Skeletal muscle tissue (tissue), 4 donors: ENCODE measurements around the gene WNK4. TPM values are rescaled to one million over a fixed set of nuclear protein-coding genes. Genes with fewer than 3 reads are reported as not detected.

Experiments used
- H3K27ac ChIP-seq: one replicate; pipeline ENCODE4 v1.7.0; 2013; ENCODE audit warnings: mild to moderate bottlenecking, low read depth, low read length, inconsistent platforms
- H3K27me3 ChIP-seq, 3 donors: one replicate each; pipeline ENCODE4 v1.7.0; 2013; ENCODE audit warnings: low read length in 3 of 3; ENCODE audit not compliant: control insufficient read depth in 3 of 3, insufficient read depth in 3 of 3
- H3K36me3 ChIP-seq, 3 donors: one replicate each; pipeline ENCODE4 v1.7.0; 2013; ENCODE audit warnings: low read length in 3 of 3; ENCODE audit not compliant: control insufficient read depth in 3 of 3, insufficient read depth in 3 of 3
- H3K4me1 ChIP-seq, 3 donors: one replicate each; pipeline ENCODE4 v1.7.0; 2013; ENCODE audit warnings: low read length in 3 of 3, mild to moderate bottlenecking in 3 of 3; ENCODE audit not compliant: control insufficient read depth in 3 of 3, insufficient read depth in 3 of 3
- H3K4me3 ChIP-seq, 3 donors: one replicate each; pipeline ENCODE4 v1.7.0; 2013; ENCODE audit warnings: low read length in 3 of 3
- H3K9ac ChIP-seq, 3 donors: one replicate each; pipeline ENCODE4 v1.7.0; 2013; ENCODE audit warnings: low read length in 3 of 3, mild to moderate bottlenecking in 3 of 3, moderate library complexity in 2 of 3, low read depth in 1 of 3
- H3K9me3 ChIP-seq, 3 donors: one replicate each; pipeline ENCODE4 v1.7.0; 2013; ENCODE audit warnings: low read length in 3 of 3; ENCODE audit not compliant: control insufficient read depth in 3 of 3
- total RNA-seq: library from RNA; depleted of rRNA; stranded (reverse); fragments of >200 nt; gene quantifications from one replicate; pipeline ENCODE4 v1.2.3, GENCODE V29; 2014
- donor health status: Osteomylitis.

Gene WNK4
- total RNA-seq, 1 donor from 2014 or later, result not detected

DNA sequence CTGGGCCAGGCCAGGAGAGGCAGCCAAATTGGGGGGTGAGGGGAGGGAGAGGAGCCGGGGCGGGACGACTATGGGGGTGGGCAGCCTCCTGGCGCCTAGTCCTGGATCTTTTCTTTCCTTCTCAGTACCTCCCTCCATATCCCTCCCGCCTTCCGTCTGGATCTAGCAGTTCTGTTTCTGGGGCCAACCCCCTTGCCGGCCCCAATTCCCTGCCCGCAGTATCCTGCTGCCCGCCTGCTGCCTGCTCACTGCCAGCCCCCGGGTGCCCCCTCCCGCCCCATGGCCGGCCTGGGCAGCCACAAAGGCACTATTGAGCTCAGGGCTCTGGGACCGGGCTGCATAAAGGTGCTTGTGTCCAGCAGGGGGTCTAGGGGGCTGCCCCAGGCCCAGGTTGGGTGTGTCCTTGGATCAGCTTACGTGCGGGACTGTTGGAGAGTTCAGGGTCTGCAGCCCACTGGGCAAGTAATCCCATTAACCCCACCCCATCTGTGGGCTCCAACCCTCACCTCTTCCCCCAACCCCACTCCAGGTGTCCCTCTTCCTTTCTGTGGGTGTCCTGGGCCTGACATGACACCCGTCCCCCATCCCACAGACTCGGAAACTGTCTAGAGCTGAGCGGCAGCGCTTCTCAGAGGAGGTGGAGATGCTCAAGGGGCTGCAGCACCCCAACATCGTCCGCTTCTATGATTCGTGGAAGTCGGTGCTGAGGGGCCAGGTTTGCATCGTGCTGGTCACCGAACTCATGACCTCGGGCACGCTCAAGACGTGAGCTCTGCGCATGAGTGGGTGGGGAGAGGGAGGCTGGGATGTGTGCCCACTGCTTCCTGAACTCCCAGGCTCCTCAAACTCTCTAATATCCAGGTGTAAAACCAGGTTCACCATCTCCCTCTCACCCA is 2.0 kb downstream of the WNK4 start:
- Histone ChIP-seq H3K27me3 (peaks cover 67 to 75% (median 72%) of the 10 kb centered on the region in 3 donors), H3K4me3 (no peak overlapping the region), H3K9me3 (no peaks in the 10 kb centered on the region), H3K27ac (no peak overlapping the region), H3K4me1 (peaks cover 7 to 14% (median 13%) of the 10 kb centered on the region in 3 donors), H3K36me3 (peaks cover 20% of the 10 kb centered on the region in 3 donors), H3K9ac (no peak overlapping the region)

GRCh38 chr17:42783062-42783790 is 2.8 kb downstream of the WNK4 start:
- Histone ChIP-seq H3K9ac (no peak overlapping the region), H3K27me3 (peaks cover 75 to 83% (median 79%) of the 10 kb centered on the region in 3 donors)

DNA sequence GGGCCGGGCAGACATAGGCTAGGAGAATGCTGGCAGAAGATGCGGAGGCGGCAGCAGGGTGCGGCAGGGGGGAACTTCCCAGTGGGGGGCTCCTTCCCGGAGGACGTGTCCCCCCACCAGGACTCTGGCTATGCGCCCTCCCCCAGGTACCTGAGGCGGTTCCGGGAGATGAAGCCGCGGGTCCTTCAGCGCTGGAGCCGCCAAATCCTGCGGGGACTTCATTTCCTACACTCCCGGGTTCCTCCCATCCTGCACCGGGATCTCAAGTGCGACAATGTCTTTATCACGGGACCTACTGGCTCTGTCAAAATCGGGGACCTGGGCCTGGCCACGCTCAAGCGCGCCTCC is 3.4 kb downstream of the WNK4 start:
- Histone ChIP-seq H3K36me3 (peaks cover 7 to 10% (median 9%) of the 10 kb centered on the region in 3 donors), H3K9ac (no peak overlapping the region), H3K27me3 (peaks cover 77 to 89% (median 83%) of the 10 kb centered on the region in 3 donors), H3K9me3 (no peaks in the 10 kb centered on the region), H3K4me3 (no peak overlapping the region), H3K4me1 (peaks cover 7 to 14% (median 13%) of the 10 kb centered on the region in 3 donors), H3K27ac (no peak overlapping the region)

More at GRCh38 chr17:42783062-42783790, 2.8 kb downstream of the WNK4 start:
- no peaks in the 10 kb centered on the region for H3K9me3 ChIP-seq
- H3K36me3 ChIP-seq, result peaks cover 12 to 15% (median 14%) of the 10 kb centered on the region in 3 donors
- peaks cover 7 to 14% (median 13%) of the 10 kb centered on the region in 3 donors for H3K4me1 ChIP-seq
- H3K4me3 ChIP-seq, result no peak overlapping the region
- no peak overlapping the region for H3K27ac ChIP-seq

GRCh38 chr17:42784409-42784808 is 4.0 kb downstream of the WNK4 start:
- peak overlapping the region in 1 of 3 donors; percentile 35 for H3K4me3 ChIP-seq
- peaks cover 7 to 14% (median 13%) of the 10 kb centered on the region in 3 donors for H3K4me1 ChIP-seq
- peaks cover 77 to 90% (median 83%) of the 10 kb centered on the region in 3 donors for H3K27me3 ChIP-seq
- no peak overlapping the region for H3K9ac ChIP-seq
- no peak overlapping the region for H3K27ac ChIP-seq
- peaks cover under 1 to 4% (median 3%) of the 10 kb centered on the region in 3 donors for H3K36me3 ChIP-seq
- H3K9me3 ChIP-seq, result no peaks in the 10 kb centered on the region

DNA sequence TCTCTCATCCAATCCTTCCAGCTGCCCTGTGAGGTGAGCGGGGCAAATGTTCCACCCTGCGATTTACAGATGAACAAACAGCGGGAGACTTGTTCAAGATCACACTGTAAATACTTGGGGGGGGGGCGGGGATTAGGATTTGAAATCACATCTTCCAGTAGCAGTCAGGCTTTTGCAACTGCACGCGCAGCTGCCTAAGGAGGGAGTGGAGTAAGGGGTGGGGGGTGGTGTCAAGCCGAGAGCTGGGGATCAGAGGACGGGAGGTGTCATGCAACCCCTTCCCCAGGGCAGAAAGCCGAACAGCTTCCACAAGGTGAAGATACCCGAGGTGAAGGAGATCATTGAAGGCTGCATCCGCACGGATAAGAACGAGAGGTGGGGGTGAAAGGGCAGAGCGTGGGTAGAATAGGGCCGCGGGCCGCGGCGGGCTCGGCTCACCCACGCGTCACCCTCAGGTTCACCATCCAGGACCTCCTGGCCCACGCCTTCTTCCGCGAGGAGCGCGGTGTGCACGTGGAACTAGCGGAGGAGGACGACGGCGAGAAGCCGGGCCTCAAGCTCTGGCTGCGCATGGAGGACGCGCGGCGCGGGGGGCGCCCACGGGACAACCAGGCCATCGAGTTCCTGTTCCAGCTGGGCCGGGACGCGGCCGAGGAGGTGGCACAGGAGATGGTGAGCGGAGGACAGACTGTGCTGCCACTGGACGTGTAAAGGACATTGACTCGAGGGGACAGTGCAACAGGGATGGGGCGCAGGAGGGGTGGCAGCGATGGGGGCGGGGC is 4.6 kb downstream of the WNK4 start:
- Histone ChIP-seq H3K9me3 (no peaks in the 10 kb centered on the region), H3K9ac (peak overlapping the region in 1 of 3 donors; percentile 16), H3K36me3 (no peaks in the 10 kb centered on the region), H3K4me1 (peaks cover 4 to 14% (median 12%) of the 10 kb centered on the region in 3 donors), H3K4me3 (peak overlapping the region in 1 of 3 donors; percentile 29), H3K27ac (no peak overlapping the region), H3K27me3 (peaks cover 77 to 84% (median 82%) of the 10 kb centered on the region in 3 donors)

- H3K27ac ChIP-seq, result no peak overlapping the region
- no peaks in the 10 kb centered on the region for H3K9me3 ChIP-seq
- H3K4me1 ChIP-seq, result peaks cover 0 to 14% (median 11%) of the 10 kb centered on the region in 3 donors
- no peak overlapping the region for H3K9ac ChIP-seq
- no peak overlapping the region for H3K4me3 ChIP-seq
- no peaks in the 10 kb centered on the region for H3K36me3 ChIP-seq
- H3K27me3 ChIP-seq, result peaks cover 62 to 76% (median 65%) of the 10 kb centered on the region in 3 donors
Observed at GRCh38 chr17:42787266-42787665, 6.9 kb downstream of the WNK4 start.

DNA sequence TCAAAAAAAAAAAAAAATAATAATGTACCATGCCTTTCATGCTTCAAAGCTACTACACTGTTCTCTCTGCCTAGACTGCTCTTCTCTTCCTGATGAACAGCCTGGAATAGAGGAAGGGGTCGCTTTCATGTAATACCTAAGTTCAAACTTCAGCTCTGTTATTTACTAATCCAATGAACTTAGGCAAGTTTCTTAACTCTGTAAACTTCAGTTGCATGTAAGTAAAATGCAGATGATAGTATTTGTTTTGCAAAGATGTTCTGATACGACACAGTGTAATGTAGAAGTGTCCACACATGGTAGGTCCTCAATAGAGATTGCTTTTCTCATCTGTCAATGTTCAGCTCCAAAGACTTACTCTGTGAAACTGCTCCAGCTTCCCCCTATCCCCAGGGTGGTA is 11.5 kb downstream of the WNK4 start:
- Histone ChIP-seq H3K9me3 (no peaks in the 10 kb centered on the region), H3K4me3 (no peak overlapping the region), H3K36me3 (peaks cover 8 to 10% (median 10%) of the 10 kb centered on the region in 3 donors), H3K4me1 (peaks cover 3 to 7% (median 5%) of the 10 kb centered on the region in 3 donors), H3K27ac (no peak overlapping the region), H3K27me3 (peaks cover 15 to 31% (median 19%) of the 10 kb centered on the region in 3 donors), H3K9ac (no peak overlapping the region)

- peaks cover 8 to 13% (median 10%) of the 10 kb centered on the region in 3 donors for H3K36me3 ChIP-seq
- no peak overlapping the region for H3K27ac ChIP-seq
- peaks cover 9 to 25% (median 13%) of the 10 kb centered on the region in 3 donors for H3K27me3 ChIP-seq
- H3K9me3 ChIP-seq, result no peaks in the 10 kb centered on the region
- no peak overlapping the region for H3K9ac ChIP-seq
- H3K4me1 ChIP-seq, result peaks cover 8 to 13% (median 11%) of the 10 kb centered on the region in 3 donors
- H3K4me3 ChIP-seq, result no peak overlapping the region
Observed at GRCh38 chr17:42792545-42792944, 12.1 kb downstream of the WNK4 start.

- no peaks in the 10 kb centered on the region for H3K9me3 ChIP-seq
- peaks cover 0 to 9% (median 0%) of the 10 kb centered on the region in 3 donors for H3K27me3 ChIP-seq
- no peak overlapping the region for H3K9ac ChIP-seq
- no peak overlapping the region for H3K27ac ChIP-seq
- H3K4me1 ChIP-seq, result peaks cover 19 to 27% (median 22%) of the 10 kb centered on the region in 3 donors
- H3K36me3 ChIP-seq, result peaks cover 8 to 13% (median 11%) of the 10 kb centered on the region in 3 donors
- H3K4me3 ChIP-seq, result no peak overlapping the region
Observed at GRCh38 chr17:42795061-42795460, 14.7 kb downstream of the WNK4 start.
